GM19324 (cell line): ENCODE results near the gene CELF2.

Experiments used
- ATAC-seq: cut with Tn5 transposase; IDR thresholded peaks from one replicate; pipeline ENCODE4 v1.9.1; 2021; ENCODE audit warnings: mild to moderate bottlenecking, moderate library complexity; ENCODE audit not compliant: unreplicated experiment, low FRiP score

Gene CELF2

GRCh38 chr10:11050301-11051287, 32.9 kb downstream of the CELF2 start:
- no peak for ATAC-seq

GRCh38 chr10:11057018-11057417, 39.3 kb downstream of the CELF2 start:
- ATAC-seq, result no peak

- no peak for ATAC-seq
These were observed 39.8 kb downstream of the CELF2 start for GRCh38 chr10:11057448-11057847.

GRCh38 chr10:11057994-11058393, 40.3 kb downstream of the CELF2 start:
- no peak for ATAC-seq

- ATAC-seq, result no peak
These were observed 41.3 kb downstream of the CELF2 start for GRCh38 chr10:11058965-11059364.

- ATAC-seq, result no peak
These were observed 46.2 kb downstream of the CELF2 start for GRCh38 chr10:11063856-11064255.

GRCh38 chr10:11064832-11065231, 47.2 kb downstream of the CELF2 start:
- no peak for ATAC-seq

- no peak for ATAC-seq
These were observed 47.9 kb downstream of the CELF2 start for GRCh38 chr10:11065567-11065966.

GRCh38 chr10:11066520-11066919, 48.8 kb downstream of the CELF2 start:
- ATAC-seq, result no peak

- ATAC-seq, result no peak
These were observed 51.4 kb downstream of the CELF2 start for GRCh38 chr10:11068861-11069633.

- ATAC-seq, result no peak
These were observed 55.7 kb downstream of the CELF2 start for GRCh38 chr10:11073410-11073809.

GRCh38 chr10:11074536-11075267, 57.0 kb downstream of the CELF2 start:
- ATAC-seq, result no peak

- no peak for ATAC-seq
These were observed 58.5 kb downstream of the CELF2 start for GRCh38 chr10:11076221-11076620.

- ATAC-seq, result peak; percentile 72
These were observed 62.9 kb downstream of the CELF2 start for GRCh38 chr10:11080564-11080984.

GRCh38 chr10:11081408-11081807, 63.7 kb downstream of the CELF2 start:
- ATAC-seq, result no peak

GRCh38 chr10:11082526-11082925, 64.9 kb downstream of the CELF2 start:
- no peak for ATAC-seq

- ATAC-seq, result no peak
These were observed 65.4 kb downstream of the CELF2 start for GRCh38 chr10:11083051-11083450.

- no peak for ATAC-seq
These were observed 67.9 kb downstream of the CELF2 start for GRCh38 chr10:11085545-11085944.

- ATAC-seq, result no peak
These were observed 68.6 kb downstream of the CELF2 start for GRCh38 chr10:11086177-11086840.

GRCh38 chr10:11087372-11087771, 69.7 kb downstream of the CELF2 start:
- ATAC-seq, result no peak
